Measurements from ENCODE around the gene EIPR1. TPM values are rescaled to one million over a fixed set of nuclear protein-coding genes. Genes with fewer than 3 reads are reported as not detected.

EIPR1 gene
- total and polyA plus RNA-seq, 2 donors (not counting 3 experiments of a cell fraction or from before 2014, with no cell fraction given): 30.8 to 57.3 TPM

DNA sequence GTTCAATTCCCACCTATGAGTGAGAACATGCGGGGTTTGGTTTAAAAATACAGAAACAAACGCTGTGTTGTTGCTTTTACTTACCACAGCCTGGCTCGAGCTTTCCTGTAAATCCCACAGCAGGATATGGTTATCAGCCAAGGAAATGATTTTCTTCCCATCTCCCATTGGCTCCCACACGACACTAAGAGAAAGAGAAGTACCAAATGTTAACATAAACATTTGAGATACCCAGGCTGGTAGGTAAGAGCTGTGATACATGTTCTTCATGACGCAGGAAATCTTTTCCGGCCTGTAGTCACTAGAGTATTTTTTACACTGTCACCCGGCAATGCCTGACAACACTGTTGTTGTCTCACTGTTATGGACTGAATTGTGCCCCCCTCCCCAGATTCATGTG lies 163.6 kb downstream of the EIPR1 start:
- DNase-seq (ENCODE audit: low read depth, low spot score) (no peak), FAIRE-seq (no peak)
- H3K27ac ChIP-seq (ENCODE audit: insufficient read depth, low read depth, low read length): no peak overlapping the region
- no peaks in the 10 kb centered on the region for H3K79me2 ChIP-seq (ENCODE audit: control insufficient read depth, insufficient read depth, low read length)
- intact Hi-C loops (cut with micrococcal nuclease): no loop called here
- no peaks in the 10 kb centered on the region for H3K9me1 ChIP-seq (replicated peaks; ENCODE audit: control insufficient read depth, extremely low read depth, insufficient read depth, low read length)
- no peaks in the 10 kb centered on the region for H4K20me1 ChIP-seq (replicated peaks; ENCODE audit: control insufficient read depth, extremely low read depth, insufficient read depth, low read length)
- H3K36me3 ChIP-seq (ENCODE audit: control insufficient read depth in 2 of 2, extremely low read depth in 1 of 2, insufficient read depth in 2 of 2, low read length in 2 of 2): no peaks in the 10 kb centered on the region
- no peak overlapping the region for H2AFZ ChIP-seq (ENCODE audit: low read depth, low read length)
- dilution Hi-C loops (cut with MboI; ENCODE audit: extremely low pct_ligation_motif_present, low sequenced_read_pairs): no loop called here
- H3K9ac ChIP-seq (replicated peaks; ENCODE audit: extremely low read depth, insufficient read depth, low read length): no peak overlapping the region
- CTCF ChIA-PET: no interaction called here
- H3K9me3 ChIP-seq (replicated peaks; ENCODE audit: control insufficient read depth, insufficient read depth, low read length): no peaks in the 10 kb centered on the region
- no peak overlapping the region for H3K4me2 ChIP-seq (ENCODE audit: insufficient read depth, low read length)
- TF ChIP-seq, protein P1, sequence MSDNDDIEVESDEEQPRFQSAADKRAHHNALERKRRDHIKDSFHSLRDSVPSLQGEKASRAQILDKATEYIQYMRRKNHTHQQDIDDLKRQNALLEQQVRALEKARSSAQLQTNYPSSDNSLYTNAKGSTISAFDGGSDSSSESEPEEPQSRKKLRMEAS (IDR thresholded peaks at IDR 0.05; ENCODE audit: insufficient read depth, insufficient read length): no peak
- TF ChIP-seq POLR2A (IDR thresholded peaks at IDR 0.05; ENCODE audit: low read depth, low read length) (no peak), MYC (IDR thresholded peaks at IDR 0.05; ENCODE audit: low read depth, low read length) (no peak), FOS (IDR thresholded peaks at IDR 0.05; ENCODE audit: borderline replicate concordance, insufficient read depth, low read length) (no peak), EZH2 (IDR thresholded peaks at IDR 0.05; ENCODE audit: borderline replicate concordance, low read depth, low read length, severe bottlenecking) (no peak), JUN (IDR thresholded peaks at IDR 0.05; ENCODE audit: borderline replicate concordance, insufficient read depth, insufficient read length, low read depth) (no peak), POLR2AphosphoS5 (IDR thresholded peaks at IDR 0.05; ENCODE audit: insufficient read depth, low read depth, low read length) (no peak)
- TF ChIP-seq, protein P2, sequence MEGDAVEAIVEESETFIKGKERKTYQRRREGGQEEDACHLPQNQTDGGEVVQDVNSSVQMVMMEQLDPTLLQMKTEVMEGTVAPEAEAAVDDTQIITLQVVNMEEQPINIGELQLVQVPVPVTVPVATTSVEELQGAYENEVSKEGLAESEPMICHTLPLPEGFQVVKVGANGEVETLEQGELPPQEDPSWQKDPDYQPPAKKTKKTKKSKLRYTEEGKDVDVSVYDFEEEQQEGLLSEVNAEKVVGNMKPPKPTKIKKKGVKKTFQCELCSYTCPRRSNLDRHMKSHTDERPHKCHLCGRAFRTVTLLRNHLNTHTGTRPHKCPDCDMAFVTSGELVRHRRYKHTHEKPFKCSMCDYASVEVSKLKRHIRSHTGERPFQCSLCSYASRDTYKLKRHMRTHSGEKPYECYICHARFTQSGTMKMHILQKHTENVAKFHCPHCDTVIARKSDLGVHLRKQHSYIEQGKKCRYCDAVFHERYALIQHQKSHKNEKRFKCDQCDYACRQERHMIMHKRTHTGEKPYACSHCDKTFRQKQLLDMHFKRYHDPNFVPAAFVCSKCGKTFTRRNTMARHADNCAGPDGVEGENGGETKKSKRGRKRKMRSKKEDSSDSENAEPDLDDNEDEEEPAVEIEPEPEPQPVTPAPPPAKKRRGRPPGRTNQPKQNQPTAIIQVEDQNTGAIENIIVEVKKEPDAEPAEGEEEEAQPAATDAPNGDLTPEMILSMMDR (IDR thresholded peaks at IDR 0.05; ENCODE audit: extremely low read depth in 1 of 2, insufficient read depth in 1 of 2, low read depth in 1 of 2, low read length in 2 of 2): no peak
- no peaks in the 10 kb centered on the region for H3K27me3 ChIP-seq (ENCODE audit: control insufficient read depth in 2 of 2, insufficient read depth in 2 of 2, low read length in 2 of 2)
- POLR2A ChIA-PET: no interaction called here
- H3K4me1 ChIP-seq (ENCODE audit: control insufficient read depth, extremely low read depth, insufficient read depth, low read length): no peaks in the 10 kb centered on the region
- no TSS peak for BruUV-seq (replicated peaks)
- H3K4me3 ChIP-seq (replicated peaks in 1 of 3; ENCODE audit: insufficient read depth in 1 of 3, low read depth in 1 of 3, low read length in 3 of 3): no peak overlapping the region
